Measurements from ENCODE around the gene SLC15A3.

DNA sequence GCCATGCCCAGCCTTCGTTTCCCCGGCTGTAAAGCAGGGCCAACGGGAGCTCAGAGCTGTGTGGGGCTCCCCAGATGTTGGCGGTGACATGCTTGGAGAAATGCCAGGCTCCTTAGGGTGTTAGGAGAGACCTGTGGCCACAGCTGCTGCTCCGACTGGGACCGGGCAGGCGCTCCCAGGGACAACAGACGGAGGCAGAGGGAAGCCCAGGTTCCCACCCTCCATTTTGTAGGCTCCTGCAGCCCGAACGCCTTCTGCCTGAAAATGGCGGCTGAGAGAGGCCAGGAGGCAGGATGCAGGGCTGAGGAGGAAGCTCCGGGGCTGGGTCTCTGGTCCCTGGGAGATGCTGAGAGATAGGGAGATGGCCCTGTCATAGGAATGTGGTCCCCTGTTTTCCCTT lies 29.5 kb upstream of the SLC15A3 start:
- TF ChIP-seq, protein P1, sequence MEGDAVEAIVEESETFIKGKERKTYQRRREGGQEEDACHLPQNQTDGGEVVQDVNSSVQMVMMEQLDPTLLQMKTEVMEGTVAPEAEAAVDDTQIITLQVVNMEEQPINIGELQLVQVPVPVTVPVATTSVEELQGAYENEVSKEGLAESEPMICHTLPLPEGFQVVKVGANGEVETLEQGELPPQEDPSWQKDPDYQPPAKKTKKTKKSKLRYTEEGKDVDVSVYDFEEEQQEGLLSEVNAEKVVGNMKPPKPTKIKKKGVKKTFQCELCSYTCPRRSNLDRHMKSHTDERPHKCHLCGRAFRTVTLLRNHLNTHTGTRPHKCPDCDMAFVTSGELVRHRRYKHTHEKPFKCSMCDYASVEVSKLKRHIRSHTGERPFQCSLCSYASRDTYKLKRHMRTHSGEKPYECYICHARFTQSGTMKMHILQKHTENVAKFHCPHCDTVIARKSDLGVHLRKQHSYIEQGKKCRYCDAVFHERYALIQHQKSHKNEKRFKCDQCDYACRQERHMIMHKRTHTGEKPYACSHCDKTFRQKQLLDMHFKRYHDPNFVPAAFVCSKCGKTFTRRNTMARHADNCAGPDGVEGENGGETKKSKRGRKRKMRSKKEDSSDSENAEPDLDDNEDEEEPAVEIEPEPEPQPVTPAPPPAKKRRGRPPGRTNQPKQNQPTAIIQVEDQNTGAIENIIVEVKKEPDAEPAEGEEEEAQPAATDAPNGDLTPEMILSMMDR (IDR thresholded peaks at IDR 0.05; ENCODE audit: low read depth, low read length): no peak
- TF ChIP-seq EZH2phosphoT487 (IDR thresholded peaks at IDR 0.05; ENCODE audit: low read depth): no peak
